HCT116 (cell line): ENCODE results near the gene RAPGEF3. TPM values are rescaled to one million over a fixed set of nuclear protein-coding genes. Genes with fewer than 3 reads are reported as not detected.

Experiments used
- ATAC-seq: fragments of 200-7000 bp; cut with Tn5 transposase; 2 replicates; pipeline ENCODE4 v1.9.1; 2020; ENCODE audit warnings: mild to moderate bottlenecking, moderate library complexity
- BruUV-seq: library from RNA; stranded (reverse); fragments of 400-500 nt; replicated peaks from 2 replicates; lab custom pipeline; 2021; lab: Mats Ljungman, UMichigan
- CTCF ChIA-PET: fragments of 300-600 bp; sonication (Branson Sonifier 250); formaldehyde crosslinking; loops from one replicate; lab custom pipeline; 2021; ENCODE audit warnings: antibody characterized with exemption; lab: Charles Lee
- POLR2A ChIA-PET: fragments of 300-600, 350-600 bp; sonication (Branson Sonifier 250); formaldehyde crosslinking; loops from one replicate; lab custom pipeline; 2021; ENCODE audit warnings: antibody characterized with exemption; lab: Charles Lee
- RAD21 ChIA-PET, 2 experiments: fragments of 300-600 bp; sonication (Branson Sonifier 250); formaldehyde crosslinking; loops; one replicate each; lab custom pipeline; 2023; ENCODE audit warnings: low total read pairs in 2 of 2; ENCODE audit not compliant: uncharacterized antibody in 2 of 2, unreplicated experiment in 2 of 2, low non-redundant PET in 1 of 2; lab: Charles Lee
- DNase-seq: peaks from one replicate; pipeline ENCODE4 v3.0.0-alpha.2; 2010; ENCODE audit warnings: low read depth, low spot score
- H2AFZ ChIP-seq: fragments of 200-600 bp; shearing (Covaris generic), sonication (generic); 2 replicates; pipeline ENCODE4 v1.6.1; 2017; ENCODE audit warnings: low read depth, mixed run types, mixed read lengths, antibody characterized with exemption, low read length; ENCODE audit not compliant: poor library complexity, severe bottlenecking
- H3K27ac ChIP-seq: 2 replicates; pipeline ENCODE4 v1.5.1; 2012; ENCODE audit warnings: low read depth, low read length
- H3K27me3 ChIP-seq: fragments of 200-600 bp; sonication (generic); 2 replicates; pipeline ENCODE4 v1.6.1; 2016; ENCODE audit warnings: mixed run types, low read length, mixed read lengths; ENCODE audit not compliant: insufficient read depth
- H3K36me3 ChIP-seq, 2 experiments: fragments of 200-500 bp in 1 of 2; fragments of 200-600 bp in 1 of 2; sonication (Bioruptor generic) in 1 of 2; sonication (generic) in 1 of 2; 2 replicates each; pipeline versions ENCODE4 v1.5.1 to v1.6.1; 2014 to 2016; ENCODE audit warnings: low read length in 2 of 2, inconsistent platforms in 1 of 2, mixed read lengths in 1 of 2, mixed run types in 1 of 2; ENCODE audit not compliant: insufficient read depth in 2 of 2, control insufficient read depth in 1 of 2
- H3K4me1 ChIP-seq, 2 experiments: fragments of 200-600 bp in 1 of 2; sonication (generic) in 1 of 2; 2 replicates each; pipeline versions ENCODE4 v1.5.1 to v1.6.1; 2012 to 2017; ENCODE audit warnings: low read length in 2 of 2, inconsistent platforms in 1 of 2, mild to moderate bottlenecking in 1 of 2, mixed read lengths in 1 of 2, mixed run types in 1 of 2, moderate library complexity in 1 of 2; ENCODE audit not compliant: insufficient read depth in 2 of 2, control insufficient read depth in 1 of 2
- H3K4me2 ChIP-seq: fragments of 200-600 bp; sonication (generic); 2 replicates; pipeline ENCODE4 v1.6.1; 2017; ENCODE audit warnings: mixed run types, low read length, mixed read lengths
- H3K4me3 ChIP-seq, 2 experiments: fragments of 200-600 bp in 1 of 2; sonication (generic) in 1 of 2; replicated peaks in 1 of 2; 2 replicates each; pipeline ENCODE4 v1.5.1; 2011 to 2016; ENCODE audit warnings: low read length in 2 of 2, control low read depth in 1 of 2, low read depth in 1 of 2, mild to moderate bottlenecking in 1 of 2, mixed read lengths in 1 of 2, mixed run types in 1 of 2
- H3K79me2 ChIP-seq: fragments of 200-600 bp; sonication (generic); 2 replicates; pipeline ENCODE4 v1.6.1; 2017; ENCODE audit warnings: mild to moderate bottlenecking, mixed run types, low read length, moderate library complexity, mixed read lengths; ENCODE audit not compliant: insufficient read depth
- H3K9ac ChIP-seq: fragments of 200-600 bp; sonication (generic); 2 replicates; pipeline ENCODE4 v1.6.1; 2016; ENCODE audit warnings: low read length, mixed read lengths
- H3K9me2 ChIP-seq: fragments of 200-600 bp; sonication (generic), shearing (Covaris generic); 2 replicates; pipeline ENCODE4 v1.6.1; 2017; ENCODE audit warnings: mixed run types, mild to moderate bottlenecking, moderate library complexity; ENCODE audit not compliant: insufficient read depth
- H3K9me3 ChIP-seq, 2 experiments: fragments of 200-500 bp in 1 of 2; fragments of 200-600 bp in 1 of 2; sonication (Bioruptor generic) in 1 of 2; sonication (generic) in 1 of 2; 2 replicates each; pipeline ENCODE4 v1.6.1; 2014 to 2017; ENCODE audit warnings: low read length in 2 of 2, mixed read lengths in 2 of 2, inconsistent platforms in 1 of 2, low read depth in 1 of 2, mild to moderate bottlenecking in 1 of 2, mixed run types in 1 of 2, moderate library complexity in 1 of 2; ENCODE audit not compliant: control insufficient read depth in 1 of 2, insufficient read depth in 1 of 2
- H4K20me1 ChIP-seq: fragments of 200-600 bp; sonication (generic), shearing (Covaris generic); 2 replicates; pipeline ENCODE4 v1.6.1; 2017; ENCODE audit warnings: mixed run types, mild to moderate bottlenecking, moderate library complexity; ENCODE audit not compliant: insufficient read depth
- CBX3 ChIP-seq: IDR thresholded peaks from 2 replicates; pipeline ENCODE4 v1.6.1; 2012; ENCODE audit warnings: low read depth
- REST ChIP-seq: IDR thresholded peaks from 2 replicates; pipeline ENCODE4 v1.6.1; 2012; ENCODE audit warnings: low read depth
- YY1 ChIP-seq: IDR thresholded peaks from 2 replicates; pipeline ENCODE4 v1.6.1; 2011; ENCODE audit warnings: low read length, low read depth, moderate library complexity, mild to moderate bottlenecking; ENCODE audit not compliant: insufficient replicate concordance; ENCODE audit errors: extremely low read depth
- ZFX ChIP-seq: fragments of 450-650 bp; IDR thresholded peaks from 2 replicates; pipeline ENCODE4 v1.6.1; 2017
- intact Hi-C: fragments of 100-400 bp; cut with micrococcal nuclease; formaldehyde crosslinking; loops from 2 replicates; pipeline ENCODE4 v1.10.0; 2022
- total RNA-seq: library from RNA; stranded (reverse); gene quantifications from one replicate; pipeline ENCODE4 v1.2.1, GENCODE V29; 2021; ENCODE audit not compliant: unreplicated experiment

Gene RAPGEF3
- total RNA-seq, 1 experiment from 2014 or later, result 1.8 TPM

GRCh38 chr12:47766502-47767215 lies 8.0 kb upstream of the RAPGEF3 start:
- H3K27me3 ChIP-seq, result no peaks in the 10 kb centered on the region
- RAD21 ChIA-PET, result interaction anchor here (0.7 to 4.4 kb wide), 6 partner anchors 23 to 72 kb away, joined by 3 to 61 read pairs (median 6); no protein-coding TSS in a partner anchor
- POLR2A ChIA-PET, result interaction anchor here (1.0 to 2.1 kb wide), 4 partner anchors 13 to 30 kb away, joined by 3 to 7 read pairs (median 4); no protein-coding TSS in a partner anchor
- H3K4me2 ChIP-seq, result no peak overlapping the region
- no peaks in the 10 kb centered on the region for H3K9me2 ChIP-seq
- peaks cover 12 to 23% of the 10 kb centered on the region in 2 experiments for H3K4me1 ChIP-seq
- H3K36me3 ChIP-seq, result no peaks in the 10 kb centered on the region
- no peak overlapping the region for H2AFZ ChIP-seq
- H3K27ac ChIP-seq, result no peak overlapping the region
- intact Hi-C loops, result loop anchor here (1.0 kb wide), 2 partner anchors 22 to 51 kb away; no protein-coding TSS in a partner anchor
- no peaks in the 10 kb centered on the region for H3K79me2 ChIP-seq
- no peak overlapping the region for H3K4me3 ChIP-seq
- H4K20me1 ChIP-seq, result no peaks in the 10 kb centered on the region
- H3K9me3 ChIP-seq, result no peaks in the 10 kb centered on the region
- ATAC-seq (no peak), DNase-seq (no peak)
- CTCF ChIA-PET, result interaction anchor here (0.6 to 6.4 kb wide), 21 partner anchors 9 to 1053 kb away, joined by 3 to 197 read pairs (median 4); partner anchors contain the start of genes RAPGEF3 and RPAP3
- no peak for TF ChIP-seq YY1
- no peak for TF ChIP-seq REST
- TF ChIP-seq ZFX, result no peak
- no peak for TF ChIP-seq CBX3
- H3K9ac ChIP-seq, result no peak overlapping the region
- BruUV-seq, result no TSS peak
